ENCODE data around the gene GCHFR.

GCHFR gene

DNA sequence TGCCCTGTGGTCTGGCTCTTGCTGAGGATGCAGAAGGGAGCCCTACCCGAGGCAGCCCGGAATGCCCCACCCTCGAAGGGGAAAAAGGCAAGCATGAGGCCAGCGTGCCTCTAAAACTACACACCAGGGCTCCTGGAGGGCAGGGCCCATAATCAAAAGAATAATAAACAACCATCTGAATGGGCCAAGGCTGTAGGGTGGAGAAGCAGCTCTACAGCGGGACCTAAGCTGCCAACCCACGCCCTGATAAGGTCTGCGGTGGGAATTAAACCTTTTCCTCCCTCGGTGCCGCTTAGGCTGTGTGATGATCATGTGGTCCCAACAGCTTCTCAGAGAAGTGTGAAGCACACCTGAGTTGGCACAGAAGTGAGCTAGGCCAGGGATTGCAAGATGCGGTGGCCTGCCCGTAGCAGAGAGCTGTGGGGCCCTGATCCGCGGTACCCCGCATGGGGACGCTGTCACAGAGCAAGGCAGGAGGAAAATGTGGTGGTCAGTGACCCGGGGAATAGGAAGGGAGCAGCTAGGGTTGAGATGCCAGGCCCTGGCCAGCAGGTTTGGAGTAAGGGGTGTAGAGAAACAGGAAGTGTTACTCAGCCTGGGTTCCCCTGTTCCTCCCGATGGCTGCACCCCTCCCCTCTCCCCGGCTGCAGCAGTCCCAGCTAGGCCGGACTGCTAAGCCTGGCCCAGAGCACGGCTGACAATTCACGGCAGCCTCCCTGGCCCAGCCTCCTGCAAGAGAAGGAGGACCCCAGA lies 4.8 kb downstream of the GCHFR start:
- Histone ChIP-seq H3K9ac (ENCODE audit: low read length) (no peak overlapping the region), H3K27ac (ENCODE audit: low read length) (no peak overlapping the region), H4K20me1 (ENCODE audit: insufficient read depth, low read length) (no peaks in the 10 kb centered on the region)

DNA sequence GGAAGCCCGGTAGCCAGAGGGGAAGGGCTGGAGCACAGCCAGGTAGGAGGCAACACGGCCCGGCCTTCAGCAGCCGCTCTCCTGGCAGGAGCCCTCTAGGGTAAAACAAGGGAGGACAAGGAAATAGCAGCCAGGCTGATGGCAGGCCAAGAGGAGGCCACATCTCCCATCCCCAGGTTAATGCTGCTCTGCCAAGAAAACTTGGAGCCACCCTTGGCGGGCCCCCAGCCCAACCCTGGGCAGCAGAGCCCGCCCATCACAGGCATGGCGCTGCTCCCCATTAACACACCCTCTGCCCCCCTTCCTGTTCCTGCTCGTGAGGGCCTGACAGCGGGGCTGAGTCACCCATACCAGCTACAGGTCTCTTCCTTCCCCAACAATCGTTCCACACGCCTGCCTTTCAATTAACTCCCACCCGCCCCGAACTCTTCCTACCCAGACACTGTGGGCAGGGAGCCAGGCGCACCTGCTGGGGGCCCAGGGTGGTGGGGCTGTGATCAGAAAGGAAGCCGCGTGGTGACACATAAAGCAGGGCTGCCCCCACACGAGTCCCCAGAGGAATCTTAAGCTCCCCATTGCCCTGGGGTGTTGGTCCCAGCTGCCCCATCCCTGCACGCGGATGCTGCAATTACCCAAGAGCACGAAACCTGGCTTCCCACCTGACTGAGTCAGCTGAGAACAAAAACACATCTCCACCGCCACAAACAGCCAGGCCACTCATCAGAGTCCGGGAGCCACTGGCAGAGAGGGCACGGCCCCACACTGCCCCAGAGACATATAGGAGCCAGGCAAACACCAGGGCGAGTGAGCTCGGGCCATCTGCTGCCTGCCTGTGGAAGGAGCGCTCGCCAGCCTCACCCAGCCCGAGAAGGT lies 5.6 kb downstream of the GCHFR start, which contains the start of gene C15orf62:
C15orf62 (plus strand) TSS at position 707 of the 873 bp plus-strand sequence. CDS start 516 bp downstream, outside the sequence.
- H3K9me3 ChIP-seq (replicated peaks; ENCODE audit: insufficient read depth, low read length): no peaks in the 10 kb centered on the region
- no peak within 1 kb of the TSS for H2AFZ ChIP-seq (ENCODE audit: low read length)
- no peak for DNase-seq
- H3K4me1 ChIP-seq (ENCODE audit: low read length): peaks cover 16% of the 10 kb centered on the region
- H3F3A ChIP-seq (ENCODE audit: insufficient read depth, low read length): peaks cover 16% of the 10 kb centered on the region
- no peak within 1 kb of the TSS for H3K4me3 ChIP-seq (ENCODE audit: low read length)
- no peaks in the 10 kb centered on the region for H3K36me3 ChIP-seq (replicated peaks; ENCODE audit: insufficient read depth, low read length)
- H3K27me3 ChIP-seq (replicated peaks; ENCODE audit: insufficient read depth, low read length): no peaks in the 10 kb centered on the region
- no peak within 1 kb of the TSS for H3K27ac ChIP-seq (ENCODE audit: low read length)
- H3K9ac ChIP-seq (ENCODE audit: low read length): no peak within 1 kb of the TSS
- no peaks in the 10 kb centered on the region for H3K79me2 ChIP-seq (ENCODE audit: low read length)
- no peaks in the 10 kb centered on the region for H3K9me2 ChIP-seq (replicated peaks; ENCODE audit: insufficient read depth, low read length)
- H4K20me1 ChIP-seq (ENCODE audit: insufficient read depth, low read length): no peaks in the 10 kb centered on the region
- no peak within 1 kb of the TSS for H3K4me2 ChIP-seq (ENCODE audit: low read depth, low read length)
- no peak for TF ChIP-seq EZH2 (optimal IDR thresholded peaks at IDR 0.05; ENCODE audit: low read depth, low read length)
- TF ChIP-seq, protein P1, sequence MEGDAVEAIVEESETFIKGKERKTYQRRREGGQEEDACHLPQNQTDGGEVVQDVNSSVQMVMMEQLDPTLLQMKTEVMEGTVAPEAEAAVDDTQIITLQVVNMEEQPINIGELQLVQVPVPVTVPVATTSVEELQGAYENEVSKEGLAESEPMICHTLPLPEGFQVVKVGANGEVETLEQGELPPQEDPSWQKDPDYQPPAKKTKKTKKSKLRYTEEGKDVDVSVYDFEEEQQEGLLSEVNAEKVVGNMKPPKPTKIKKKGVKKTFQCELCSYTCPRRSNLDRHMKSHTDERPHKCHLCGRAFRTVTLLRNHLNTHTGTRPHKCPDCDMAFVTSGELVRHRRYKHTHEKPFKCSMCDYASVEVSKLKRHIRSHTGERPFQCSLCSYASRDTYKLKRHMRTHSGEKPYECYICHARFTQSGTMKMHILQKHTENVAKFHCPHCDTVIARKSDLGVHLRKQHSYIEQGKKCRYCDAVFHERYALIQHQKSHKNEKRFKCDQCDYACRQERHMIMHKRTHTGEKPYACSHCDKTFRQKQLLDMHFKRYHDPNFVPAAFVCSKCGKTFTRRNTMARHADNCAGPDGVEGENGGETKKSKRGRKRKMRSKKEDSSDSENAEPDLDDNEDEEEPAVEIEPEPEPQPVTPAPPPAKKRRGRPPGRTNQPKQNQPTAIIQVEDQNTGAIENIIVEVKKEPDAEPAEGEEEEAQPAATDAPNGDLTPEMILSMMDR (IDR thresholded peaks at IDR 0.05; ENCODE audit: low read length): no peak
- no peak for TF ChIP-seq EZH2phosphoT487 (IDR thresholded peaks at IDR 0.05; ENCODE audit: low read length)

More for the DNA sequence above, 4.8 kb downstream of the GCHFR start:
- no peak overlapping the region for H3K4me2 ChIP-seq (ENCODE audit: low read depth, low read length)
- DNase-seq: no peak
- no peak for TF ChIP-seq EZH2 (optimal IDR thresholded peaks at IDR 0.05; ENCODE audit: low read depth, low read length)
- TF ChIP-seq, protein P1 (IDR thresholded peaks at IDR 0.05; ENCODE audit: low read length): no peak
- no peak for TF ChIP-seq EZH2phosphoT487 (IDR thresholded peaks at IDR 0.05; ENCODE audit: low read length)
- no peaks in the 10 kb centered on the region for H3K9me3 ChIP-seq (replicated peaks; ENCODE audit: insufficient read depth, low read length)
- peaks cover 19% of the 10 kb centered on the region for H3F3A ChIP-seq (ENCODE audit: insufficient read depth, low read length)
- H3K36me3 ChIP-seq (replicated peaks; ENCODE audit: insufficient read depth, low read length): no peaks in the 10 kb centered on the region
- H3K79me2 ChIP-seq (ENCODE audit: low read length): no peaks in the 10 kb centered on the region
- H3K4me1 ChIP-seq (ENCODE audit: low read length): peaks cover 17% of the 10 kb centered on the region
- no peak overlapping the region for H3K4me3 ChIP-seq (ENCODE audit: low read length)
- no peaks in the 10 kb centered on the region for H3K9me2 ChIP-seq (replicated peaks; ENCODE audit: insufficient read depth, low read length)
- H2AFZ ChIP-seq (ENCODE audit: low read length): no peak overlapping the region
- no peaks in the 10 kb centered on the region for H3K27me3 ChIP-seq (replicated peaks; ENCODE audit: insufficient read depth, low read length)

DNA sequence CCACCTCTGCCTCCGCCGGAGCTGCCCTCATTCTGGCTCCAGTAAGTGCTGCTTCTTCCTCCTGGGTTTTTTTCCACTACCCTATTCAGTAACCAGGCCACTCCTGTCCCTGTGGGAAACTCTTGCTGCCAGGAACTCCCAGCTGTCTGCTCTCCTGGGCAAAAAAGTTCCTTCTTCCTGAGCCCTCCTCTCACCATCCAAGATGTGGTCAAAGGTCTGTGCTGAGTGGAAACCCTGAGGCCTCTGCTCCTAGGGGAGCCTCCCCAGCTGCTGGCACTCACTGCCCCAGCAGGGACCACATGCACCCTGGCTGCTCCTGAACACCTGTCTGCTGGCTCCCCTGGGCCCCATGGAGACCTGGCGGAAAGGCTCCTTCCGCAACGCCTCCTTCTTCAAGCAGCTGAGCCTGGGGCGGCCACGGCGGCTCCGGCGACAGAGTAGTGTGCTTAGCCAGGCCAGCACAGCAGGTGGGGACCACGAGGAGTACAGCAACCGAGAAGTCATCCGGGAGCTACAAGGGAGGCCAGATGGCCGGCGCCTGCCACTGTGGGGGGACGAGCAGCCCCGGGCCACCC lies 6.4 kb downstream of the GCHFR start:
- no peak for TF ChIP-seq EZH2 (optimal IDR thresholded peaks at IDR 0.05; ENCODE audit: low read depth, low read length)
- TF ChIP-seq, protein P1 (IDR thresholded peaks at IDR 0.05; ENCODE audit: low read length): no peak
- no peak for TF ChIP-seq EZH2phosphoT487 (IDR thresholded peaks at IDR 0.05; ENCODE audit: low read length)
- DNase-seq: no peak
- no peaks in the 10 kb centered on the region for H3K79me2 ChIP-seq (ENCODE audit: low read length)
- H3K9me2 ChIP-seq (replicated peaks; ENCODE audit: insufficient read depth, low read length): no peaks in the 10 kb centered on the region
- peaks cover 8% of the 10 kb centered on the region for H3F3A ChIP-seq (ENCODE audit: insufficient read depth, low read length)
- no peaks in the 10 kb centered on the region for H3K9me3 ChIP-seq (replicated peaks; ENCODE audit: insufficient read depth, low read length)
- no peak overlapping the region for H3K27ac ChIP-seq (ENCODE audit: low read length)
- H3K4me1 ChIP-seq (ENCODE audit: low read length): peaks cover 9% of the 10 kb centered on the region
- no peak overlapping the region for H3K9ac ChIP-seq (ENCODE audit: low read length)
- H3K27me3 ChIP-seq (replicated peaks; ENCODE audit: insufficient read depth, low read length): no peaks in the 10 kb centered on the region
- no peak overlapping the region for H3K4me2 ChIP-seq (ENCODE audit: low read depth, low read length)
- H4K20me1 ChIP-seq (ENCODE audit: insufficient read depth, low read length): no peaks in the 10 kb centered on the region
- no peak overlapping the region for H2AFZ ChIP-seq (ENCODE audit: low read length)
- no peak overlapping the region for H3K4me3 ChIP-seq (ENCODE audit: low read length)
- no peaks in the 10 kb centered on the region for H3K36me3 ChIP-seq (replicated peaks; ENCODE audit: insufficient read depth, low read length)

All from MM.1S (cell line).